GM18499 (cell line): ENCODE results near the gene C5orf58.

Experiments used
- ATAC-seq: cut with Tn5 transposase; IDR thresholded peaks from one replicate; pipeline ENCODE4 v1.9.1; 2021; ENCODE audit warnings: moderate number of reproducible peaks; ENCODE audit not compliant: insufficient read depth, unreplicated experiment

Gene C5orf58

GRCh38 chr5:170277867-170278281 is 45.1 kb downstream of the C5orf58 start:
- ATAC-seq: no peak

- ATAC-seq: peak; percentile 75
Observed at GRCh38 chr5:170278611-170279458, 46.0 kb downstream of the C5orf58 start.

- ATAC-seq: no peak
Observed at GRCh38 chr5:170279459-170279817, 46.7 kb downstream of the C5orf58 start.

- ATAC-seq: no peak
Observed at GRCh38 chr5:170280011-170280493, 47.3 kb downstream of the C5orf58 start.

- ATAC-seq: no peak
Observed at GRCh38 chr5:170283296-170283695, 50.5 kb downstream of the C5orf58 start.

GRCh38 chr5:170284231-170284630 is 51.4 kb downstream of the C5orf58 start:
- ATAC-seq: no peak

GRCh38 chr5:170285181-170285580 is 52.4 kb downstream of the C5orf58 start:
- ATAC-seq: no peak

- ATAC-seq: no peak
Observed at GRCh38 chr5:170286386-170286925, 53.7 kb downstream of the C5orf58 start.

- ATAC-seq: no peak
Observed at GRCh38 chr5:170287532-170287931, 54.7 kb downstream of the C5orf58 start.

GRCh38 chr5:170288151-170288550 is 55.4 kb downstream of the C5orf58 start:
- ATAC-seq: no peak

GRCh38 chr5:170288551-170288950 is 55.8 kb downstream of the C5orf58 start:
- ATAC-seq: no peak

- ATAC-seq: no peak
Observed at GRCh38 chr5:170289121-170289520, 56.3 kb downstream of the C5orf58 start.

GRCh38 chr5:170289764-170290163 is 57.0 kb downstream of the C5orf58 start:
- ATAC-seq: no peak

- no peak for ATAC-seq
Observed at GRCh38 chr5:170290498-170290897, 57.7 kb downstream of the C5orf58 start.

GRCh38 chr5:170292179-170293104 is 59.7 kb downstream of the C5orf58 start:
- no peak for ATAC-seq

- peak; percentile 75 for ATAC-seq
Observed at GRCh38 chr5:170293273-170293672, 60.5 kb downstream of the C5orf58 start.

- no peak for ATAC-seq
Observed at GRCh38 chr5:170294057-170294456, 61.3 kb downstream of the C5orf58 start.

GRCh38 chr5:170294556-170294955 is 61.8 kb downstream of the C5orf58 start:
- ATAC-seq: no peak
